H54 (cell line): ENCODE data around the gene CFDP1.

ENCODE experiments used
- DNase-seq: peaks from one replicate; pipeline ENCODE4 v3.0.0; 2011; ENCODE audit warnings: low spot score, mixed read lengths; ENCODE audit not compliant: insufficient read length
- FAIRE-seq: peaks from 3 replicates; lab custom pipeline; 2011; peaks lifted over from hg19 to GRCh38; lab: Jason Lieb, UNC
- POLR2A ChIP-seq: IDR thresholded peaks from 2 replicates; pipeline ENCODE4 v1.6.1; 2011; ENCODE audit warnings: low read depth, mild to moderate bottlenecking, low read length

Gene CFDP1

DNA sequence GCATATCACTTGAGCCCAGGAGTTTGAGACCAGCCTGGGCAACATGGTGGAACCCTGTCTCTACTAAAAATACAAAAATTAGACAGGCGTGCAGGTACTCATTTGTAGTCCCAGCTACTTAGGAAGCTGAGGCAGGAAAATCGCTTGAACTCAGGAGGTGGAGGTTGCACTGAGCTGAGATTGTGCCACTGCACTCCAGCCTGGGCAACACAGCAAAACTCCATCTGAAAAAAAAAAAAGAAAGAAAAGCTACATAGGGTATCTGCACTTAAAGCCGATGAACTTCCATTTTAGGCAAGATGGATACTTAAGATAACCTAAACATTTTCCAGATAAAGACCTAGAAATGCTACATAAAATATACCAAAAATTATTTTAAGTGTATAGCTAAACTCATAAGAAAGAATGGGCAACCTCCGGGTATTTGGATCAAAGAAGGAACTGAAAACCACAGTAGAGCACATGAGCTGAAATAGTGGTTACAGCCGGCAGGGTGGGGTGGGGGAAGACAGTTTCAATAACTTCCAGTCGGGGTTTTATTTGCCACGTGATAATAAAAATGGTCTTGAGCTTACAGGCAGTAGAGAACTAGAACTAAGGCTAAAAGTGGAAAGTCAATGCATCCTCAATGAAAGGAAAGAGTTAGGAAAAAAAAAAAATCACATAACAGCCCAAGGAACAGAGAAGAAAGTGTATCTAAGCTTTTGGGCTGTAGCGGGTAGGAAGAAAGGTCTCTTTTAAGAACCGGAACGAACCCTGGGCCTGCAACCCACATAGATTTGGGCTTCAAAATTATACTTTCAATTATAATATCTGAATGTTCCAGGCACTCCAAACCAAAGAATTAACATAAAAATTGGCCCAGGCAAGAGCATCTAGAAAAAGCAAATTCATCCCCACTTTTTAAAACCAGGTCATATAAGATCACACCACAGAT, 53.1 kb downstream of the CFDP1 start:
- DNase-seq (no peak), FAIRE-seq (no peak)
- TF ChIP-seq POLR2A: no peak

DNA sequence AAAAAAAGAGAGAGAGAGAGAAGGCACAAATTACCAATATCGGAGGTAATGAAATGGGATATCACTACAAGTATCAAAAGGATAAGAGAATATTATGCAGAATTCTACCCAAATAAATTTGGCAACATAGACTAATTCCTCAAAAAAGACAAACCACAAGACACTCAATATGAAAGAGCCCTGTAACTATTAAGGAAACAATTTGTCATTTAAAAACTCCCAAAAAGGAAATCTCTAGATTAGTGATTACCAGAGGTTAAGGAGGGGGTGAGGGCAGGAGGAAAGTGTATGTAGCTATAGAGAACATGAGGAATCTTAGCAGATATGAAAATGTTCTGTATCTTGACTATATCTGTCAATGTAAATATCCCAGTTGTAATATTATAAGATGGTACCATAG, 54.0 kb downstream of the CFDP1 start:
- TF ChIP-seq POLR2A: no peak
- FAIRE-seq (no peak), DNase-seq (no peak)

DNA sequence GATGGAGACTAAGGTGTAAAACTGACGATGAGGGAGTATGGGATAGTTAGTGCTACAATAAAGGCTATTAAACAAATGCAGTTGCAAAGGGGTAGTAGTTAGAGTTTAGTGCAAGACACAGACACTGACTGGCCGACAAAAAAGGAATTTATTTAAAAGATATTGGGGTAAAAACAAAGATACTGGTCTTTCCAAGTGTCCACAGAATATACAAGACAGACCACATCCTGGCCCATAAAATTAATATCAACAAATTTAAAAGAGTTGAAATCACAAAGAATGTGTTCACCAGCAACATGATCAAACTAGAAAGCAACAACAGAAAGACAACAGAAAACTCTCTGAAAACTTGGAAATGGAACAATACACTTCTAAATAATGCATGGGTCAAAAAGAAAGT, 54.7 kb downstream of the CFDP1 start:
- TF ChIP-seq POLR2A: no peak
- DNase-seq: no peak
- no peak for FAIRE-seq

DNA sequence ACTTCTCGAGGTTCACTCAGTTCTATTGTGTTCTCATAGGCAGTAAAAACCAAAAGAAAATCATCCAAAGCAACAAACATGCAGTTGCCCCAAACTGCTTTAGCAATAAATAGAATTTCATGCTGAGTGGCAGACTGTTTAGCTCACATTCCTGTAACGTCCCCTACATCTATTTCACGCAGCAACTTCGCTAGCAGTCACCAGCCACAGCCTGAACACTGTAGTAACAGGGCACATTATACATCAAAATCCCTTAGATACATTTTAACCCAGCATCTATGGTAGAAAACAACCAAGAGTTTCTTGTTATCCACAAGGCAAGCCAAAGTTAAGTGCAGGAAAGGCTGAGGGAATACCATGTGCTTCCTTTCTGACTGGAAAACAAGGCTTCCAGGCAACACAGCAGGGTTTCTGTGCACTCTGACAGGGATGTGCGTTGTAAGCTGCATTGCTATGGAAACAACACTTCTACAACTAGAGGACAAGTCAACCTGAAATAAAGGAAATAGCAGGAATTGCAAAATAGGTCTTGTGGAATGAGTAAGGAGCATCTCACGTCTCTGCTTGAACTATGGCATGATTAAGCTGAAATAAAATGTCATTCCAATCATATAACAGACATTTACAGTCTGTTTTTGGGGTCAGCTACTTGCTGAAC, 55.4 kb downstream of the CFDP1 start:
- FAIRE-seq (peak; percentile 99), DNase-seq (peak; percentile 43)
- no peak for TF ChIP-seq POLR2A

DNA sequence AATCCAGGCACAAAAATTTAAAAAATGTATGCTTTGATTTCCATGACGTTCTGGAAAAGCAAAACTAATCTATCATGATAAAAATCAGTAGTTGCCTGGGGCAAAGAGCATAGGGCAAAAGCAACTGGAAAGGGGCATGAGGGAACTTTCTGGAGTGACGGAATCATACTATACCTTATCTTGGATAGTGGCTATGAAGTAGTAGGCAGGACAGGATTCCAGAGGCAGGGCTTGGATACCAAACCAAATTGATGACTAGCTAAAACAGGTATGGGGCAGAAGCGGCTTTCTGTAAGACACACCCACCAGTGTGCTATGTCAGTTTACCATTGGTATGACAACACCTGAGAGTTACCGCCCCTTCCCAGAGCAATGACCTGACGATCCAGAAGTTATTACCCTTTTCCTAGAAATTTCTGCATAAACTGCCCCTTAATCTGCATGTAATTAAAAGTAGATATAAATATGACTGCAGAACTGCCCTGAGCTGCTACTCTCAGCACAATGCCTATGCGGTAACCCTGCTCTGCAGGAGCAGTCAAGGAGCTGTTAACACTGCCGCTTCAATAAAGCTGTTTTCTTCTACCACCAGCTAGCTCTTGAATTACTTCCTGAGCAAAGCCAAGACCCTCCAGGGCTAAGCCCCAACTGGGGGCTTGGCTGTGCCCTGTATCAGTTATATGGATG, 56.7 kb downstream of the CFDP1 start:
- no peak for TF ChIP-seq POLR2A
- FAIRE-seq: no peak
- no peak for DNase-seq

DNA sequence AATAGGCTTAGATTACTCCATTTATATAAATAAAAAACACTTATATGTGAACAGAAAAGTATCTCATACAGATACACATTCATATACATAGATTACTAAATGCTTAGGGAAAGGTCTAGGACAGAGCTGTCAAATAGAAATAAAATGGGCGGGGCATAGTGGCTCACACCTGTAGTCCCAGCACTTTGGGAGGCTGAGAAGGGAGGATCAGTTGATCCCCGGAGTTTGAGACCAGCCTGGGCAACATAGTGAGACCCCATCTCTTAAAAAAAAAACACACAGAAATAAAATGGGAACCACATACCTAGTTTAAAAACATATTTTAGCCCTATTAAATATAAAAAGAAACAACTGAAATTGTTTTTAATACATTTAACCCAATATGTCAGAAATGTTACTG, 58.9 kb downstream of the CFDP1 start:
- no peak for FAIRE-seq
- DNase-seq: no peak
- TF ChIP-seq POLR2A: no peak

DNA sequence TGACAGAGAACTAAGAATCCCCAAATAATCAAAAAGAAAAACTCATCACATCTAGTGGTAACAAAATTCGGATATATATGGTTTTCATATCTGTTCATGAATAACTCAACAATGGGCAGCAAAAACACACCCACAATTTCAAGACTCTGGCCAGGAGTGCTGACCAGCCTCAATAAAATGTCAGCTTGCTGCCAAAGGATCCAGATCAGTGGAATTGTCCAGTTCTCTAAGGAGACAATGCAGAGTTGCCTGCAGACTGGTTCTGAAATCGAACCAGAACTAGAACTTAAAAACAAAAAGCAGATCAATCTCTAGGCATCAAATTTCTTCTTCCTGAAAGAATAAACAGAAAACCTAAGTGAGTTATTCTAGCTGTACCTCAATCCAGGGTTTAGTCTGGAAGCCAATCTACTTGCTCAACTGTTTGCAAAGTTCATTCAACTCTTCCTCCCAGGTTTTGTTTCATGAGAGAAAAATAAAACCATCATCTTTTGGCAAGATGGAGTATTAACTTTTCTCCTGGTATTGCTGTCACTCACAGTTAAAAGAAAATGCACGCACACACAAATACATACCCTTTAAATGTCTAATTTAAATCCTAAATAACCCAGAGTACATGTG, 61.0 kb downstream of the CFDP1 start:
- no peak for FAIRE-seq
- no peak for TF ChIP-seq POLR2A
- DNase-seq: no peak

DNA sequence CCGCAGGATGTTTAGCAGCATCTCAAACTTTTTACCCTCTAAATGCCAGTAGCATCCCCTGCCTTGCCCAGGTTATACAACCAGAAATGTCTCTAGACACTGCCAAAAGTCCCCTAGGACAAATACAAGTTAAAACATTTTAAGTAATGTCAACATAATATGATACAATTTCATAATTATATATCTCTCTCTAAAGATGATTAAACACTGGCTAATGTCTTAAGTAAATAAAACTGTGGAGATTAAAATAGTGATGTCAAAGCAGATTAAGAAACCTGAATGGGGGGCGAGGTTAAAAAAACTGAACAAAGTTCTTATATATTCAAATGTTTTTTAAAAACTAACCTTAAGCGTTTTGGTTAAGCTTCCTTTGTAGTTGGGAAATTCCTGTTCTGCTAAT, 62.1 kb downstream of the CFDP1 start:
- FAIRE-seq: no peak
- DNase-seq: no peak
- no peak for TF ChIP-seq POLR2A

DNA sequence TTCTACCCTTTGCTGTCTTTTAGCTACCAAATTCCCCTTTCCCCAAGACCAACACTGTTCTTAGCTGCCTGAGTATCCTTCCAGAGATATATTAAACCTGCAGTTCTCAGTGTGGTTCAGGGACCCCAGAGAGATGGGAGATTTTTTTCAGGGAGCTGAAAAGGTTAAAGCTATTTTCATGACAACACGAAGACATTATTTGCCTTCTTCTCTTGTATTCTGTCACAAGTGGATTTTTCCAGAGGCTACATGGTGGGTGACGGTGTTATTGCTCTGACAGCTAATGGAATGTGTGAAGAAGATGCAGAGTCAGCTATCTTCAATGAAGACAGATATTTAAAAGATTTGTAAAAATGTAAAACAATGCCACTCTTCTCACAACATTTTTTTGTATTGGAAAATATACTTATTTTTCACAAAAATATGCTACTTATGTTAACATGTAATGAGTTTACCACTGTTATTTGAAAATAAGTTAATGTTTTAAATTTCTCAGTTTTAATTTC, 69.0 kb downstream of the CFDP1 start:
- no peak for TF ChIP-seq POLR2A
- DNase-seq (no peak), FAIRE-seq (no peak)

DNA sequence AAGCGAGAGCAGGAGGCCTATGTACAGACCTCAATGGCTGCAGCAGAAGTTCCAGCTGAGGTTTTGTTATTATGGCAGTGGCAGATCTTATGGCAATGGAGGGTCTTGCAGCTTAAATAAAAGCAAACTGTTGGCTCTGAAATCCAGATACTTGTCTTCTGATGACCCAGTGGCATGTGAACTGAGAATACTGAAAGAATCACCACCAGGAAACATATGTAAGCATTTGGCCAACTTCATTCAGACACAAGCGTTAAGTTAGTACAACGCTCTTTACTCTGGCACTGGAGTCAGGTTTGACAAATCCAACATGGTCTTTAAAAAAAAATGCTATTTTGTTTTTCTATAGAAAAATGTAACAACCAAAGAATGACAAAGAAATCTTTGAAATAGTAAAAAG, 70.5 kb downstream of the CFDP1 start:
- FAIRE-seq: no peak
- TF ChIP-seq POLR2A: no peak
- DNase-seq: no peak

DNA sequence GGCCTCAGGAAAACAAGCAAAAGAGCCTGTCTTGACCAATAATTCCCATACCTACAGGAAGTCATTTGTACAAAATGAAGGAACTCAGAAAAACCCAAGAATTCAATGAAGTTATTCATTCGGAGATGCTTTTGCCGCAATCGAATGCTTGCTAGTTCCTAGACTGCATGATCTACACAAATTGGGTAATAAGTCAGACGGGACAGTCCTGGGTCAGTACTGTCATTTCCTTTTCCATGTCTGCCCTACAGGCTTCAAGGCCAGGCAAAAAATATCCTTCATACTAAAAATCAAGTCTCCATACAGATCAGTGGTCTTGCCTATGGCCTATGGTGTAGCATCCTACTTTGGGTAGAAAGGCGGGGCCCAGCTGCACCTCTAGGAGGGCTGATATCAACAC, 71.4 kb downstream of the CFDP1 start:
- TF ChIP-seq POLR2A: no peak
- DNase-seq (no peak), FAIRE-seq (no peak)

DNA sequence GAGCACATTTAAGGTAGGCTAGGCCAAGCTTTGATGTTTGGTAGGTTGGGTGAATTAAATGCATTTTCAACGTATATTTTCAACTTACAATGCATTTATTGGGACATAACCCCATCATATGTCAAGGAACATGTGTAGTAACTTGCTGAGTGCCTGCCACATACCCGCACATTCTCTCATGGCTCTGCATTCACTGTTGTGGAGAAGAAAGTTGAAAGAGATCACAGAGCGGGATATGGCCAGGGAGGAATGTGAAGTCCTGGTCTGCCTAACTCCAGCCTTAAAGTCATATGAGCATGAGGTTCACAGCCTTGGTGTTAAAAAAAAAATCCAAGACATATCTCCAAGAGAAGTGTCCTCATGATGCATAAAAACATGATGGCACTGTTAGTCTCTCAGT, 79.1 kb downstream of the CFDP1 start:
- FAIRE-seq (peak; percentile 45), DNase-seq (no peak)

DNA sequence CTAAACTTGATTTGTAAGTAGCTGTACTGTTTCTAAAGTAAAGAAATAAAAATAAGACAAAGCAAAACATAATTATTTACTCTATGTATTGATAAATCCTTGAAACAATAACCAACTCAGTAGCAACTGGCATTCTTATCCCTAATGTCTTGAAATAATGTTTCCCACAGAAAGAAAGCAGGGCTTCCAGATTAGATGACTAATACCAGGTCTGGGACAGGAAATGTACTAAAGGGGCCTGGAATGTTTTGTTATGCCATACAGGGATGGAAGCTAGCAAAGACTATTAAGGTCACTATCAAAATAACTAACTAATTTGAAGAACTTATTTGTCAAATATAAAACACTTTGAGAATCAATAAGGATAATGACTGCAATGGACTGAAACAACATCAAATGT, 82.1 kb downstream of the CFDP1 start:
- TF ChIP-seq POLR2A: no peak
- DNase-seq: peak; percentile 53
- FAIRE-seq: peak; percentile 92

More for the DNA sequence above, 79.1 kb downstream of the CFDP1 start:
- TF ChIP-seq POLR2A: no peak
